Measurements from ENCODE around the gene BMP8A.

DNA sequence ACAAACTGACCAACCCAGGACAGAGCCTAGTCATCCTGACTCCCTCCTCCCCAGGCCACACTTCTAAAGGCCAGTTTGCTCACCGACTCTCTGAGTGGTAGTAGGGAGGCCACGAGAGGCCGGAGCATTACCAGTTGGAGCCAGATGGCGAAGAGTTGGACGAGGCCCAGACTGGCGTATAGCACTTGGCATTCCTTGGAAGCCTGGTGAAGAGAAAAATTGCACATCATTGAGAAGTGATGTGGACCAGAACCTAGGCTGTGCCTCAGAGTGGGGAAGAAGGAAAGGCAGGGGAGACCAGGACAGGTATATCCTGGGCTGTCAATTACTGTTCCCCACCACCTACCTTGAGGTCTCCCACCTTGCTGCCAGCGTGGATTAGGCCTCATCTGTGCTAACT, 72.9 kb downstream of the BMP8A start:
- no peak for TF ChIP-seq ZBTB21 (tag by site-specific recombination; IDR thresholded peaks at IDR 0.05)
- TF ChIP-seq ZNF354C (tag by site-specific recombination; IDR thresholded peaks at IDR 0.05; ENCODE audit: borderline replicate concordance, low read depth) = no peak
- no peak for TF ChIP-seq ZNF423 (tag by site-specific recombination; IDR thresholded peaks at IDR 0.05)
- TF ChIP-seq CTCF (tag by site-specific recombination; IDR thresholded peaks at IDR 0.05) = no peak
- no peak for TF ChIP-seq SETDB1 (IDR thresholded peaks at IDR 0.05; ENCODE audit: insufficient read length, low read length)
- no peak for TF ChIP-seq KLF16 (tag by site-specific recombination; IDR thresholded peaks at IDR 0.05)
- TF ChIP-seq ZBTB11 (tag by site-specific recombination; conservative IDR thresholded peaks at IDR 0.05; ENCODE audit: low read depth) = no peak
- no peak for TF ChIP-seq GLI4 (tag by site-specific recombination; IDR thresholded peaks at IDR 0.05)
- no peak for TF ChIP-seq ZNF571 (tag by site-specific recombination; IDR thresholded peaks at IDR 0.05)
- no peak for TF ChIP-seq ZNF302 (tag by site-specific recombination; IDR thresholded peaks at IDR 0.05; ENCODE audit: low read depth)
- TF ChIP-seq ZNF274 (IDR thresholded peaks at IDR 0.05; ENCODE audit: low read length) = no peak
- TF ChIP-seq ZNF274 (tag by site-specific recombination; IDR thresholded peaks at IDR 0.05; ENCODE audit: borderline replicate concordance) = no peak
- TF ChIP-seq ELK4 (IDR thresholded peaks at IDR 0.05; ENCODE audit: borderline replicate concordance, low read depth, low read length) = no peak

Measured in HEK293 (cell line).